ENCODE measurements around the gene ANKRD39. TPM values are rescaled to one million over a fixed set of nuclear protein-coding genes. Genes with fewer than 3 reads are reported as not detected.

ANKRD39 gene
- total and polyA plus RNA-seq, 2 of the 4 experiments (the other 2 are of a cell fraction) = 12.5 to 17.0 TPM

DNA sequence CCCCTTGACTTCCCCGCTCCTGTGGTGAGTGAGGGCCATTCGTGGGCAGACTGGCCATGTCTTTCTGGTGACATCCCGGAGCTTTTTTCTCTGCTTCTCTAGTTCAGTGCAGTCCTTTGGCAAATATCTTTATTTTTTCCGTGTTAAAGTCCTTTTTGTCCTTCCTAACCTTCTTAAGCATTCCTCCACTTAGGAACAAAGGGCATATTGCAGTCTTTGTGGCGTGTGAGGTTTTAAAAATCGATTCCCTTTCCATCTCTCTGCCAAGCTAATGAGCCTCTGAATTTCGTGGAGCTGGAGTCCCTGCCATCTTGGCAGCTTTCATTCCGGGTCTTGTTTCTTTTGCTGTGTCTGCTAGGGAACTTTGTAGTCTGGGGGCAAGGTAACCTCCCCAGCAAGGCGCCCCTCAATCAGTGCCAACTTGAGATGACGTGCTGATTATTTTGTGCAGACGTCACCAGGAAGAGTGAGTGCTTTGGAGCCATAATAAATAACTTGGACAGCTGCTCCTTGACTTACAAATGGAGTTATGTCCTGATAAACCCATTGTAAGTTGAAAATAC lies 36.6 kb downstream of the ANKRD39 start:
- no peak overlapping the region for H4K8ac ChIP-seq (ENCODE audit: low read depth in 2 of 2, low read length in 2 of 2)
- no TSS peak for BruUV-seq (replicated peaks)
- no peak overlapping the region for H2BK15ac ChIP-seq (ENCODE audit: low read depth, low read length)
- POLR2A ChIA-PET (ENCODE audit: unreplicated experiment) = no interaction called here
- peaks cover 60% of the 10 kb centered on the region for H4K20me1 ChIP-seq (ENCODE audit: insufficient read depth, low read length)
- no peak overlapping the region for H2AK9ac ChIP-seq (replicated peaks; ENCODE audit: low read depth, low read length, poor library complexity)
- H2BK20ac ChIP-seq (ENCODE audit: low read depth, low read length) = no peak overlapping the region
- H3K4ac ChIP-seq (ENCODE audit: low read depth, low read length) = no peak overlapping the region
- H3K14ac ChIP-seq (replicated peaks; ENCODE audit: low read depth, low read length) = no peak overlapping the region
- no peak overlapping the region for H3K23ac ChIP-seq (ENCODE audit: low read depth, low read length)
- no peak overlapping the region for H4K5ac ChIP-seq (ENCODE audit: low read depth, low read length)
- H3K56ac ChIP-seq (ENCODE audit: extremely low read depth, insufficient read depth, low read length) = no peak overlapping the region
- peaks cover 7% of the 10 kb centered on the region; the same call in 1 of the 2 replicates for H3K36me3 ChIP-seq (ENCODE audit: control insufficient read depth, insufficient read depth, low read length)
- no peak overlapping the region for H2BK5ac ChIP-seq (ENCODE audit: low read depth, low read length, poor library complexity, severe bottlenecking)
- CTCF ChIA-PET = interaction anchor here (0.8 kb wide), 1 partner anchor 28 kb away, joined by 4 read pairs; no protein-coding TSS in a partner anchor
- no peak overlapping the region for H3K27ac ChIP-seq (ENCODE audit: insufficient read depth, low read length)
- peaks cover 18% of the 10 kb centered on the region for H3K9me1 ChIP-seq (ENCODE audit: insufficient read depth, low read length)
- no peak overlapping the region for H3K9ac ChIP-seq (ENCODE audit: low read depth, low read length)
- ATAC-seq (ENCODE audit: low read depth) = no peak
- H3K4me1 ChIP-seq (ENCODE audit: control insufficient read depth, insufficient read depth, low read length) = peaks cover 12% of the 10 kb centered on the region
- no peak overlapping the region for H3K4me3 ChIP-seq (ENCODE audit: insufficient read depth, low read depth, low read length)
- H3K4me2 ChIP-seq (ENCODE audit: low read depth, low read length) = no peak overlapping the region
- no peak overlapping the region for H2AK5ac ChIP-seq (ENCODE audit: low read depth, low read length)
- peaks cover 23 to 65% of the 10 kb centered on the region in 2 experiments for H3K79me1 ChIP-seq (ENCODE audit: low read depth in 1 of 2, low read length in 2 of 2)
- dilution Hi-C loops (cut with HindIII; ENCODE audit: low sequenced_read_pairs, unreplicated experiment) = no loop called here
- intact Hi-C loops (cut with micrococcal nuclease) = no loop called here
- no CpG with 5 or more reads among the region's 11 CpGs for WGBS, 2 experiments (ENCODE audit: extremely low coverage in 2 of 2, insufficient read length in 1 of 2)
- H3K27me3 ChIP-seq (ENCODE audit: control insufficient read depth, insufficient read depth, low read length) = no peaks in the 10 kb centered on the region
- in situ Hi-C loops (cut with MboI; ENCODE audit: low sequenced_read_pairs) = no loop called here
- no peak overlapping the region for H2AFZ ChIP-seq (replicated peaks; ENCODE audit: low read length, poor library complexity)
- H4K91ac ChIP-seq (ENCODE audit: insufficient read depth, low read depth, low read length) = no peak overlapping the region
- no peak for TF ChIP-seq RFX5 (IDR thresholded peaks at IDR 0.05; ENCODE audit: low read depth, low read length)
- no peak overlapping the region for H2BK120ac ChIP-seq (ENCODE audit: low read depth, low read length)
- DNase-seq = no peak
- H3K18ac ChIP-seq (ENCODE audit: low read depth, low read length) = no peak overlapping the region
- H3K9me3 ChIP-seq (ENCODE audit: control insufficient read depth, insufficient read depth, low read length) = no peaks in the 10 kb centered on the region

Data from IMR-90 (cell line).